ENCODE data around the gene FANCM.

The FANCM gene

GRCh38 chr14:45242706-45243105, 107.0 kb downstream of the FANCM start:
- TF ChIP-seq GATA3 (IDR thresholded peaks at IDR 0.05; ENCODE audit: low read depth, low read length) (no peak), GATA2 (IDR thresholded peaks at IDR 0.05; ENCODE audit: low read depth, low read length) (no peak)

GRCh38 chr14:45246151-45246550, 110.4 kb downstream of the FANCM start:
- no peak for TF ChIP-seq GATA3 (IDR thresholded peaks at IDR 0.05; ENCODE audit: low read depth, low read length)
- no peak for TF ChIP-seq GATA2 (IDR thresholded peaks at IDR 0.05; ENCODE audit: low read depth, low read length)

GRCh38 chr14:45246691-45247090, 111.0 kb downstream of the FANCM start:
- TF ChIP-seq GATA2 (IDR thresholded peaks at IDR 0.05; ENCODE audit: low read depth, low read length) (no peak), GATA3 (IDR thresholded peaks at IDR 0.05; ENCODE audit: low read depth, low read length) (no peak)

- no peak for TF ChIP-seq GATA3 (IDR thresholded peaks at IDR 0.05; ENCODE audit: low read depth, low read length)
- TF ChIP-seq GATA2 (IDR thresholded peaks at IDR 0.05; ENCODE audit: low read depth, low read length): no peak
Observed at GRCh38 chr14:45247427-45247826, 111.7 kb downstream of the FANCM start.

- no peak for TF ChIP-seq GATA2 (IDR thresholded peaks at IDR 0.05; ENCODE audit: low read depth, low read length)
- no peak for TF ChIP-seq GATA3 (IDR thresholded peaks at IDR 0.05; ENCODE audit: low read depth, low read length)
Observed at GRCh38 chr14:45249856-45250575, 114.3 kb downstream of the FANCM start.
